GM18508 (cell line): ENCODE measurements around the gene TMEM234.

Source experiments
- ATAC-seq: cut with Tn5 transposase; IDR thresholded peaks from one replicate; pipeline ENCODE4 v1.9.1; 2021; ENCODE audit warnings: moderate number of reproducible peaks; ENCODE audit not compliant: insufficient read depth, unreplicated experiment

Gene TMEM234

DNA sequence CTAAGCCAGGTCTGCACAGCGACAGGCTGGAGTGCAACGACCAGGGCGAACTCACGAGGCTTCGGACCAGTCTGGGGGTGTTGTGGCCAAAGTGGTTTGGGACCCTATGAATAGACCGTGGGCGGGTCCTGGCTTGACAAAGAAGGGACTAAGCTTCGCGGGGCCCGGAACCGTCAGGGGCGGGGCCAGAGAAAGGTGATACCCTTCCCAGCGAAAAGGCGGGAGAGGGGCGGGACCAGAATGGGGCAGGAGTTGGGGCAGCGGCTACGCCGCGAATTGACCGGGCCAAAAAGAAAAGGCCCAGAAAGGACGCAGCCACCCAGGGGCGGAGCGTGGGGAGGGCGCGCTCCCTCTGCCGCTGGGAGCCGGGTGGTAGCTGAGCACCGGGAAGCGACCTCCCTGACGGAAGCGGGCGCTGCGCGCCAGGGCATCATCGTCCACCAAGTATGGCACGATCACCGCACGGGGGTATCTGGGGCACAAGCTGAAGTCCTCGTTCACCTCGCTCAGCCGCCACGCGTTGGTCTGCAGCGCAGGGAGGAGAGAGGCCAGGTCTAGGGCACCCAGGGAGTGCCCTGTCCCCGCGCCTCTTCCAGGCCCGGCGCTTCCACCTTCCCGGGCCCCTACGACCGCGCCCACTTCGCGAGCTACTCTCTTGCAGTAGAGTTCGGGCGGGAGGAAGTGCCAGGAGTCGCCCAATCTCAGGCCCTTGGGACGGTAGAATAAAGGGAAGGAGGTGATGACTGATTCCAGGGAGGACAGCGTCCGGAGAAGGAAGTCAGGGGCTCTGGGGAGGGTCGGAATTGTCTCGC lies 18.2 kb upstream of the TMEM234 start:
- no peak for ATAC-seq

GRCh38 chr1:32239790-32240139 lies 17.6 kb upstream of the TMEM234 start:
- ATAC-seq: no peak

DNA sequence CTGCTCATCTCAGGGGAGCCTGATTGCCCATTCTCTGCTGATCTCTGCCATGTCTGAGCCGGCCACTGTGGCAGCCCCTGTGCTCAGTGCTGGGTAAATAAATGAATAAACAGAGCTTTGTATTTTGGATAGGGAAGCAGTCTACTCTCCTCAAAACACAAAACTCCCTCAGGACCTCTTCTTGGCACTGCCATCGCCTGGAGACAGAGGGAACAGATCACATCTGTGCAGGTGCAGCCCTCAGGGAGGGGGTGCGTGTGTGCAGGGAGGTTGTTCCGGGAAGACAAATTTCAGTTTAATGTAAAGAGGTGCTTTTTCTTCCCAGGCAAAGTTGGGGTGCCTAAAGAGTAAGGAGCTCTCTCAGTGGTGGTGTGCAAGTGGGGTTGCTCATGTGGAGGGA lies 17.2 kb upstream of the TMEM234 start:
- no peak for ATAC-seq

DNA sequence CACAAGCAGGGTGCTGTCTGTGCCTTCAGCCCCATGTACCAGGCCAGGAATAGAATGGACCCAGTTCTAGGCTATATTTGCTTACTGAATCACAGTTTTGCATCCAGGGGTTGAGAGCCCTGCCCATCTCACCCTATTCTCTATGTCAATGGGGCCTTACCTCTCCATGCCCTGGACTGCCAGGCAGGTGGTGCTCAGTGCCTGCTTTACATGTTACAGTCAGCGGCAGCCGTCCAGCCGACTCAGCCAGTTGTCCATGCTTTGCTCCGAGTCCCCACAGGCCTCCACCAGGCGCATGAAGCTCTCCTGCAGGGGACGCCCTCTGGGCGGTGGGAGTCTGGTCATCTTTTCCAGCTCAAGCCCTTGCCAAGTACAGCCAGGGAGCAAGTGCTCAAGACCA lies 12.6 kb upstream of the TMEM234 start:
- no peak for ATAC-seq

- no peak for ATAC-seq
Observed at GRCh38 chr1:32232558-32233304, 10.6 kb upstream of the TMEM234 start.

GRCh38 chr1:32231843-32232432 lies 9.8 kb upstream of the TMEM234 start:
- ATAC-seq: no peak

GRCh38 chr1:32228771-32229170 lies 6.6 kb upstream of the TMEM234 start:
- no peak for ATAC-seq

DNA sequence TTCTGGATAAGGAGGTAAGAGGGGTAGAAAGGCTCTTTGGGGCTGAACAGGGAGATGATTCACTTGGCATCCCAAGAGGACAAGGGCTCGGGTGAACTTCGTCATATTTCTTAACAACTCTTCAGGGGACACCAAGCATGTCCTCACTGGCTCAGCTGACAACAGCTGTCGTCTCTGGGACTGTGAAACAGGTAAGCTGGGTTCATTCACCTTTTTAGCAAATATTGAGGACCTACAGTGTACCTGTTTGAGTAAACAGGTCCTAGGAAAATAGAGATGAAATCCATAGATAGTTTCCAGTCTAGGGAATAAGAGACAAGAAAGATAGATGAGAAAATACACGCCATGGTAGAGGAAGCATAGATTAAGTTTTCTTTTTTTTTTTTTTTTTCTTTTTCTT lies 2.1 kb upstream of the TMEM234 start:
- ATAC-seq: no peak

GRCh38 chr1:32223683-32224082 lies 1.5 kb upstream of the TMEM234 start:
- no peak for ATAC-seq

GRCh38 chr1:32221581-32221979 lies 573 bp downstream of the TMEM234 start:
- no peak for ATAC-seq

GRCh38 chr1:32220746-32221580 lies 1.2 kb downstream of the TMEM234 start:
- ATAC-seq: no peak

DNA sequence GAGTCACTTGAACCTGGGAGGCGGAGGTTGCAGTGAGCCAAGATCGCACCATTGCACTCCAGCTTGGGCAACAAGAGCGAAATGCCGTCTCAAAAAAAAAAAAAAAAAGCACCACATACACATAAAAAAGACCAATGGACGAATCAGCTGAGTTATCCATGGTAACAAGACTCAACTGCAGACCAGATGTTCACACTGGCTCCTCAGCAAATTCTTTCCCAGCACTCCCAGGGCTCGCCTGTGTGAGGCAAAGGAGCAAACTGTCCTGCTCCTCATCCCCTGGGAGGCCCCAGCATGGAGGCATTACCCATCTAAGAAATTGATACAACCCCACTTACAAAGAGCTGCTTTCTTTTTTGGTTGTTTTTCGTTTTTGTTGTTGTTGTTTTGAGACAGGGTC lies 3.1 kb downstream of the TMEM234 start:
- ATAC-seq: no peak

DNA sequence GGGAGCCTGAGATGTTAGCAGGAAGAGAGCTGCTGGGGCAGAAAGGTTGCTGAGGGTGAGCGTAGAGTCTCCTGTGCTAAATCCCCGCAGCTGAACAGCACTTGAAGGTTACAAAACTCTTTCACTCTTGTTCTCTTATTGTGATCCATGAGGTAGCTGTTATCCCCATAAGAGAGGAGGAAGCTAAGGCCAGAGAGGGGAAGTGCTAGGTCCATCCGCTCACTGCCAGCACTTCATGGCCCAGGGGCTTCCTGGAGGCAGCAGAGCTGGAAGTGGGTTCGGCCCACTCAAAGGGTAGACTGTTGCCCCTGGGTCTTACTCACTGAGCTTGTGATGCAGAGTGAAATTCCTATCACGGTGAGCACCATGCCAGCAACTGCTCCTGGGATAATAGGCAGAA lies 5.6 kb downstream of the TMEM234 start:
- no peak for ATAC-seq

GRCh38 chr1:32215629-32216480 lies 6.3 kb downstream of the TMEM234 start:
- ATAC-seq: no peak

DNA sequence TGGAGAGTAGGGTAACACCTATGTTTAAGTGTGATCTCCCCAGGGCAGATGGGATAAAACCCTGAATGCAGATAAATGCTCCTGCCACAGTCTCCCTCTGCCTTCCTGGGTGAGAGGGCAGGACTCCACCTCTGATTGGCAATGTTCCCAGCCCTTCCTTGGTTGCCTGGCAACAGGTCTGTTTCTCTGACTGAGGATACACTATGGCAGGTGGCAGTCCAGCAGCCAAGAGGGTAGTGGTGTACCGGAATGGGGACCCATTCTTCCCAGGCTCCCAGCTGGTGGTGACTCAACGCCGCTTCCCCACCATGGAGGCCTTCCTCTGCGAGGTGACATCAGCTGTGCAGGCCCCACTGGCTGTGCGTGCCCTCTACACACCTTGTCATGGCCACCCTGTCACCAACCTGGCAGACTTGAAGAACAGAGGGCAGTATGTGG lies 13.2 kb downstream of the TMEM234 start, which contains the start of gene DCDC2B:
DCDC2B (plus strand) TSS at position 199 of the 438 bp plus-strand sequence; CDS start at position 204, 5 bp downstream.
- no peak for ATAC-seq

DNA sequence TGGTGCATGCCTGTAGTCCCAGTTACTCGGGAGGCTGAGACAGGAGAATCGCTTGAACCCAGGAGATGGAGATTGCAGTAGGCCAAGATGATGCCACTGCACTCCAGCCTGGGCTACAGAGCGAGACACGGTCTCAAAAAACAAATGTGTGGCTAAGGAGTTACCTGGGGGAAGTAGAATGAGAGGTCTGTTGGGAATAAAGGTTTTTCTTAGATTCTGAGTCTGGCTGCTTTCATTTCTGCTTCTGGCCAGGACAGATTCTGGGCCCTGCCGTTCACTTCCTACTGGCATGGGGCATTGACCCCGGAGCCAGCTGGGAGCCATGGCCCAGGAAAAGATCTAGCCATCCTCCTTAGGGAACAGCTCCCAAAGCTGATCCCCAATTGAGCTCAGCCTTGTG lies 13.7 kb downstream of the TMEM234 start:
- no peak for ATAC-seq

DNA sequence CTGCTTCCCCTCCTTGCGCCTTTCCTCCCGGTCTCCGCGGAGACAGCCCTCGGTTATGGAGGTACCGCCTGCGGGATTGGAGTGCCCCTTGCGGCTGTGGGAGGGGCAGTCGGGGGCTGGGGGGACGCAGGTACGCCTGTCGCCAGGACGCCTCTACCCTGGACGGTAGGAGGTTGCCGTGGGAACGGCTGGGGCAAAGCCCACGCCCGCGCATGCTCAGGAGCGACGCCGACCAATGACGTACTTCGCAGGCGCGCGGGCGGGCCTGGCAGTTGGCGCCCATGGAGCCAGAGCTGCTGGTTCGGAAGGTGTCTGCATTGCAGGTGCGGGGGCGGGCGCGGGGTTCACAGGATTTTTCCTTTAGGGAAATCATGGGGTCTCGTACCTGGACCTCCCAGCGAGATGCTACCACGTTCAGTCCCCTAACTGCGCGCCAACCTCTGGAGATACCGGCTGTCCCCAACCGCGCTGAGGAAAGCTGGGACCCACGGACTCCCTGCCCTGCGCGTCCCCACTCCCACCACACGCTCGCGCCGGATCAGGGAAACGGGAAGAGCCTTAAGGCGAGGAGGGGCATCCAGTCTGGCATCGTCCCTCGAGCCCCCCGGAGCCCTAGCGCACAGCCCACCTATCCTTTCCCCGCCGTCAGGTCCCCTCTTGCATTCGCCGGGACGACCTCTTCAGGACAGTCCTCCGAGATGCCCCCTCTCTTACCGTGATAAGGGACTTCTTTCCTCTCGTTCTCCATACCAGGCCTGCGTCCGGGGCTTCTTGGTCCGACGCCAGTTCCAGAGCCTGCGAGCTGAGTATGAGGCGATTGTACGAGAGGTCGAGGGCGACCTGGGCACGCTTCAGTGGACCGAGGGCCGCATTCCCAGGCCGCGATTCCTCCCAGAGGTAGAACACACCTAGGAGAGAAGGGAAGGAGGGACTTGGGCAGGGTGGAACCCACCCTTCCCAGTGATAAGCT lies 16.5 kb downstream of the TMEM234 start, which contains the start of gene IQCC:
IQCC (plus strand) TSS at position 271 of the 970 bp plus-strand sequence; CDS start at position 282, 11 bp downstream.
- no peak for ATAC-seq

- ATAC-seq: no peak
Observed at GRCh38 chr1:32204943-32205361, 17.2 kb downstream of the TMEM234 start.
